TTC549 (cell line): Measurements from ENCODE around the gene CLHC1.
"Not testable (repeated sequence)": the region's sequence is repeated elsewhere in the genome, so short reads cannot be mapped to it uniquely, and the experiment has no call there.

Experiments used
- FAIRE-seq: peaks from 2 replicates; lab custom pipeline; 2012; peaks lifted over from hg19 to GRCh38; lab: Jason Lieb, UNC

CLHC1 gene

GRCh38 chr2:55133467-55134315 is 98.4 kb downstream of the CLHC1 start:
- no peak for FAIRE-seq

DNA sequence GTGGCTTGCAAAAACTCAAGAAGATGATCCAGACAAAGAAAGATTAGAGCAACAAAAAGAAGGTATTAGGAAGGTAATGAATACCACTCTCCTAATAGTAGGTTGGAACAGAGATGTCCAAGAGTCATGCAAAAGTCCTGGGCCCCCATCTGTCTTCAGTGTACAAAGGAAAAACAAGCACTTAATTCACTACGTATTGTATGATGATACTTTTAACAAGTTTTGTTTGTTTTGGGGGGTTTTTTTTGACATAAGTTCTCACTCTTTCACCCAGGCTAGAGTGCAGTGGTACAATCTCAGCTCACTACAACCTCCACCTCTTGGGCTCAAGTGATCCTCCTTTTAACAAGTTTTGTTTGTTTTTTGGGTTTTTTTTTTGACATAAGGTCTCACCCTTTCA is 101.2 kb downstream of the CLHC1 start:
- FAIRE-seq, result no peak

DNA sequence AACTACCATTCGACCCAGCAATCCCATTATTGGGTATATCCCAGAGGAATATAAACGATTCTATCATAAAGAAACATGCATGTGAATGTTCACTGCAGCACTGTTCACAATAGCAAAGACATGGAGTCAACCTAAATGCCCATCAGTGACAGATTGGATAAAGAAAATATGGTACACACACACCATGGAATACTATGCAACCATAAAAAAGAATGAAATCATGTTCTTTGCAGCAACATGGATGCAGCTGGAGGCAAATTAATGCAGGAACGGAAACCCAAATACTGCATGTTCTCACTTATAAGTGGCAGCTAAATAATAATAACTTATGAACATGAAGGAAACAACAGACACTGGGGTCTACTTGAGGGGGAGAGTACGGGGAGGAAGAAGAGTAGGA is 105.5 kb downstream of the CLHC1 start:
- FAIRE-seq, result not testable (repeated sequence)
